Measurements from ENCODE around the gene SESTD1. TPM values are rescaled to one million over a fixed set of nuclear protein-coding genes. Genes with fewer than 3 reads are reported as not detected.

Gene SESTD1
- total RNA-seq, 1 donor, result 14.2 TPM

DNA sequence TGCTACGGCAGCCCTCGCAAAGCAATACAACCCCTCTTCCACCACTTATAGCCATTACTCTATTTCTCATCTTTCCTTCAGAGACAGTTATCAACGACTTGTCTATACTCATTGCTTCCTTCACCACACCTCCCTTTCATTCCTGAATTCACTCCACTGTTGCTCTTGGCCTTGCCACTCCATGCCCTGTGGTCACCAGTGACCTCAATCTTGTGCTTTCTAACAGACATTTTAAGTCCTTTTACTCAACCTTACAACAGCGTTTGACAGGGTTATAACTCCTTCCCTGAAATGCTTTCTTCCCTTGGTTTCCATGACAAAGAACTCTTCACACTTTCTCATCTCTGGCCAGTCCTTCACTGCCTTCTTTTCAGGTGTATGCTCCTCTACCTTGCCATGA is 124.1 kb downstream of the SESTD1 start:
- no peak for DNase-seq (ENCODE audit: low read depth)
- H3K4me3 ChIP-seq (ENCODE audit: low read depth, low read length), result no peak overlapping the region
- TF ChIP-seq, protein P1, sequence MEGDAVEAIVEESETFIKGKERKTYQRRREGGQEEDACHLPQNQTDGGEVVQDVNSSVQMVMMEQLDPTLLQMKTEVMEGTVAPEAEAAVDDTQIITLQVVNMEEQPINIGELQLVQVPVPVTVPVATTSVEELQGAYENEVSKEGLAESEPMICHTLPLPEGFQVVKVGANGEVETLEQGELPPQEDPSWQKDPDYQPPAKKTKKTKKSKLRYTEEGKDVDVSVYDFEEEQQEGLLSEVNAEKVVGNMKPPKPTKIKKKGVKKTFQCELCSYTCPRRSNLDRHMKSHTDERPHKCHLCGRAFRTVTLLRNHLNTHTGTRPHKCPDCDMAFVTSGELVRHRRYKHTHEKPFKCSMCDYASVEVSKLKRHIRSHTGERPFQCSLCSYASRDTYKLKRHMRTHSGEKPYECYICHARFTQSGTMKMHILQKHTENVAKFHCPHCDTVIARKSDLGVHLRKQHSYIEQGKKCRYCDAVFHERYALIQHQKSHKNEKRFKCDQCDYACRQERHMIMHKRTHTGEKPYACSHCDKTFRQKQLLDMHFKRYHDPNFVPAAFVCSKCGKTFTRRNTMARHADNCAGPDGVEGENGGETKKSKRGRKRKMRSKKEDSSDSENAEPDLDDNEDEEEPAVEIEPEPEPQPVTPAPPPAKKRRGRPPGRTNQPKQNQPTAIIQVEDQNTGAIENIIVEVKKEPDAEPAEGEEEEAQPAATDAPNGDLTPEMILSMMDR (IDR thresholded peaks at IDR 0.05; ENCODE audit: insufficient read depth, low read depth, low read length), result no peak

DNA sequence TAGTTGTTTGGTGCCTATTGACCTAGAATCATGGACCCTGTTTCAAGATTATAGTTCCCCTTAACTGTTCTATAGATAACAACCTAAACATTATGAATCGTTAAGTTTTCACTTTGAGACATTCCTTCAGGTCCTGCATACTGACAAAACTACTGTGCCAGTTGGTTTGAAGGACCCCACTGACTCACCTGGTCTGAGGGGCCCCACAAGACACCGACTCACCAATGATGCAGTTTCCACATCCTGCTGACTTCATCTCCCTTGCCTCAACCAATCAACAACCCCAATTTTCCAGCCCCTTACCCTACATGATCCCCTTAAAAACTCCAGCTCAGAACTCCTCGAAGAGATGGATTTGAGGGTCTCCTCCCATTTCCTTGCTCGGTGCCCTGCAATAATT is 125.1 kb downstream of the SESTD1 start:
- DNase-seq (ENCODE audit: low read depth), result no peak
- no peak overlapping the region for H3K4me3 ChIP-seq (ENCODE audit: low read depth, low read length)
- TF ChIP-seq, protein P1 (IDR thresholded peaks at IDR 0.05; ENCODE audit: insufficient read depth, low read depth, low read length), result no peak

DNA sequence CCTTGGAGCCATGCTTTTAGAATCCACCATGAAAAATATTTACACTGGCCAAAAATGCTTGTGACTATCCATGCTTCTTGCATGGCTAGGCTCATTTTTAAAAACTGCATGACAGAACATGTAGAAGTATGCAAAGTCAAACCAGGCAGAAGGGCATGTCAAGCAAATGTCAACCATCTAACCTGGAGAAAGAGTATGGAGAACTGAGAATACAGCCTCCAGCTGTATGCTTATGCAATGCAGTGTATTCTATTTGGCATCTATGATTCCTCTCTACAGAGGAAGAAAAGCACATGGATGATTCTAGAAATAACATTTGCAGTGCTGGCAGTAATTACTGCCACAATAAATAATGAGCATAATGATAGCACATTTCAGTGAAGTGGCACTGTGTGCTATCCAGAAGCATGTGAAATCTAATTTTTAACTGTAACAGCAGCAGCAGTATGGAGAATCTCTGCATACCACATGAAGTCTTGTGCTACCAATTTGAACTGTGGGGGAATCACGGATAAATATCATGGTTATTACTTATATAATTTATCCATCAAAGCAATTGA is 127.4 kb downstream of the SESTD1 start:
- TF ChIP-seq, protein P1 (IDR thresholded peaks at IDR 0.05; ENCODE audit: insufficient read depth, low read depth, low read length), result no peak
- DNase-seq (ENCODE audit: low read depth), result no peak
- H3K4me3 ChIP-seq (ENCODE audit: low read depth, low read length), result no peak overlapping the region

DNA sequence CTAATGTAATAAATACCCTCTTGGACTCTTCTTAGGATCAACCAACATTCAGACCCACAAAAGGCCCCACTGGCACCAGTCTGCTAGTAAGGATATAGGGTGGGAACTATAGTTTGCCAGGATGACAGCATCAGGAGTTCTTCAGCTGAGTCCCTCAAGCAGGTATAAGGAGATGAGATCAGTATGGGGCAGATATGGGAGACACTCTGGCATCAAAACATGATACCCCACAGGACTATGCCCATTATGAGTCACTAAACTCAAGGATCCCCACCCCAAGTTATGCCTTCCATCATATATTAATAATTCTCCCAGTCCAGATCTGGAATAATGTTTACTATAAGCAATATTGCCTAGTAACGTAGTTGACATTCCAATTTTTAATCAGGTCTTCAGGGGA is 131.6 kb downstream of the SESTD1 start:
- TF ChIP-seq, protein P1 (IDR thresholded peaks at IDR 0.05; ENCODE audit: insufficient read depth, low read depth, low read length), result no peak
- H3K4me3 ChIP-seq (ENCODE audit: low read depth, low read length), result no peak overlapping the region
- DNase-seq (ENCODE audit: low read depth), result no peak

DNA sequence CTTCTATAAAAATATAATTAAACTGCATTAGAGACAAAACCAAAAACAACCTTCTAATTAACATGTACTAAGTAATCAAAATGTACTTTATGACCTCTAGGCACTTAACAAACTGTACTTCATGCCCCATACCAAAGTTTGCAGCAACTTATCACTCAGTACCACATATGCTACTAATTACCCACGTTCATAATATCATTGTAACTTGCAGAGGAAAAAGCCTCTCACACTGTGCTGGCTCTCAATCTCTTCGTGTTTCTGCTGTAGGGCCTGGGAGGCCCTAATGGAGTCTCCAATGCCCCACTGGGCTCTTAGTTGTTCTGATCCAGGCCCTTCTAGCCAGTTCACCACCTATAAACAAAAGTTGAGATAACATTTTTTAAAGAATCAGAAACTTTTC is 132.6 kb downstream of the SESTD1 start:
- H3K4me3 ChIP-seq (ENCODE audit: low read depth, low read length), result no peak overlapping the region
- DNase-seq (ENCODE audit: low read depth), result no peak
- TF ChIP-seq, protein P1 (IDR thresholded peaks at IDR 0.05; ENCODE audit: insufficient read depth, low read depth, low read length), result no peak

DNA sequence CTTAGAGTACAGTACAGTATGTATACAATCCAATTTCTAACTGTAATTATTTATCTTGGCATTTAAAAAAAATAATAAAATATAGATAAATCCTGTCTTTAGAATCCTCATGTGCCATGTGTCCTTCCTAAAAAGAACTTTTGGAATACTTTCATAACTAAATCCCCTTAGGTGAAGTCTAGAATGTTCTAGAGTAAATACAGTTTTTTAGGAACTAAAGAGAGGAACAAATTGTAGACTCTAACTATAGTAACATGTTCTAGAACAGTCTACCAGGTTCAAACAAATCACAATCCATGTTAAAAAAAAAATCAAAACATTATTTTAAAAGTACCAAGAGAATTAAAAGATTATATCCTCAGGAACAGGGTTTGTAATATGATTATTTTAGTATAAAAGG is 134.1 kb downstream of the SESTD1 start:
- H3K4me3 ChIP-seq (ENCODE audit: low read depth, low read length), result no peak overlapping the region
- no peak for DNase-seq (ENCODE audit: low read depth)
- TF ChIP-seq, protein P1 (IDR thresholded peaks at IDR 0.05; ENCODE audit: insufficient read depth, low read depth, low read length), result no peak

DNA sequence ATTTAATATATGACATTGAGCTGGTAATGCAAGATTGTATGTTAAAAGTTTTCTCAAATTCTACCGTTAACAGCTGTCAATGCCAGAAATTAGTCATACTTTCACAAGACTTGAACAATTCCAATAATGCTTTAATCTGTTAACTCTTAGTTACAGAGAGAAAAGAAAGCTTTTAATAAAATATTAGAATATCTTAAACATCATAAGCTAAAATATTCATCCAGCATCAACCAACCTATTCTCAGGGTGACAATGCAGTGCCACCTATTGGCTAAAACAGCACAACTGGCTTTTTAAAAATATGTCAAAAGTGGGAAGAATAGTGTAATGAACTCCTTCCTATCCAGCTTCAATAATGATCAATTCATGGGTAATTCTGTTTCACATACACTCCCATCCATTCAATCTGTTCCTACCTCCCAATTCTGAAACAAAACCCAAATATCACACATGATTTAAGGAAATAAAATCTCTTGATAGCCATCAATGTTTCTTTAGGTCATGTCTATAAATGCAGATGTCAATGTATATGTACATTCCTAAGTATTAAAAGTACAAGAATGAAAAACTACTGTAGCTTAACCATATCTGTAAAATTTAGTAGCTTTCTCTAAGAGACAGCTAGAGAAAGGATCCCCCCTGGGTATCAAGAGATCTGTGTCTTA is 134.9 kb downstream of the SESTD1 start:
- TF ChIP-seq, protein P1 (IDR thresholded peaks at IDR 0.05; ENCODE audit: insufficient read depth, low read depth, low read length), result peak; percentile 60
- H3K4me3 ChIP-seq (ENCODE audit: low read depth, low read length), result no peak overlapping the region
- DNase-seq (ENCODE audit: low read depth), result peak; percentile 14
